Nephron progenitor cell (in vitro differentiated cells): ENCODE data around the gene SEMA3B.

Experiments used
- DNase-seq: peaks from one replicate; pipeline ENCODE4 v3.0.0; 2021
- H3K27ac Mint-ChIP-seq: 2 replicates; pipeline ENCODE4 v1.8.0; 2021; ENCODE audit warnings: mild to moderate bottlenecking, moderate library complexity, mixed read lengths
- H3K27me3 Mint-ChIP-seq: 2 replicates; pipeline ENCODE4 v1.8.0; 2021; ENCODE audit warnings: mild to moderate bottlenecking, low read depth, mixed read lengths; ENCODE audit not compliant: poor library complexity
- H3K36me3 Mint-ChIP-seq: 2 replicates; pipeline ENCODE4 v1.8.0; 2021; ENCODE audit warnings: low read depth, mixed read lengths
- H3K4me1 Mint-ChIP-seq: 2 replicates; pipeline ENCODE4 v1.8.0; 2021; ENCODE audit warnings: mixed read lengths
- H3K4me3 Mint-ChIP-seq: 2 replicates; pipeline ENCODE4 v1.8.0; 2021; ENCODE audit warnings: mild to moderate bottlenecking, moderate library complexity, mixed read lengths
- H3K9me3 Mint-ChIP-seq: 2 replicates; pipeline ENCODE4 v1.8.0; 2021; ENCODE audit warnings: mild to moderate bottlenecking, moderate library complexity, mixed read lengths
- TF ChIP-seq, protein P1 (sequence below): fragments of 200-600 bp; sonication (generic); IDR thresholded peaks from 2 replicates; pipeline ENCODE4 v1.5.0; 2021; ENCODE audit warnings: antibody characterized with exemption

SEMA3B gene

DNA sequence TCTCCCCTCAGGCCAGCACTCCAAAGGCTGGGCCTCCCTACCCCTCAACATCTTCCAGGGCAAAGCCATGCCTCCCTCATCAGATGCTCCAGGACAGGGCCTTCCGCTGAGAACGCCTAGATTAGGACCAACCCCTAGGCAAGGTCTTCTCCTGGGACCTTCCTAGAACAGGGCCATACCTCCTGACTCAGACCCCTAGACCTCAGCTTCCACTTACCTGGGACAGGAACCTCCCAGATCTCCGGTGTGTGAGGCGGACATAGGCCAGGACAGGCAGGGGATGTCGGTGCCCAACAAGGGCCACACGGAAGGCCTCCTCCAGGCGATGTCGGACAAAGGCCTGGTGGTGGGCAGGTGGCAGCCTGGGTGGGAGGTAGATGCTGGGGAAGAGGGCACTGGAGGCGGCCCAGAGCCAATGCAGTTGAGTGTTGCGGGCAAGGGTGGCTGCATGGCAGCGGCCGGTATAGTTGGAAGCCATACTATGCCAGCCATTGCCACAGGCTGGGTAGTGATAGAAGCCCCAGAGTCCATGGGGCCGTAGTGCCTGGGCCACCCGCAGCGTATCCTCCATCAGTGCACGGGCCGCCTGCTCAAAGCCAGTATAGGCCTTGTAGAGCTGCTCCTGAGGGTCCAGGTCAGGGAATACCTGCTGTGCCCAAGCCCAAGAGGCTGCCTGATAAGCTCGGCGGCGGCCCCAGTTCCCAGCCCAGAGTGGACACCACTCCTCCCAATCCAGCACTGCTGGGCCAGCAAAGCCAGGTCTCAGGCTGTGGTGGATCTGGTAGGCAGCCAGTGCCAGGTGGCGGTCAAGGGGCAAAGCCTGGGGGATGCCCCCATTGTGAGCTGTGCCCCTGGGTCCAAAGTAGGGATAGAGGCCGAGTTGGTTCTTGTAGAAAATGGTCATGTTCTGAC, 25.8 kb downstream of the SEMA3B start:
- H3K4me1 Mint-ChIP-seq: peaks cover 25% of the 10 kb centered on the region
- no peak overlapping the region for H3K27ac Mint-ChIP-seq
- DNase-seq: no peak
- peaks cover 5% of the 10 kb centered on the region for H3K27me3 Mint-ChIP-seq
- no peaks in the 10 kb centered on the region for H3K36me3 Mint-ChIP-seq
- TF ChIP-seq, protein P1, sequence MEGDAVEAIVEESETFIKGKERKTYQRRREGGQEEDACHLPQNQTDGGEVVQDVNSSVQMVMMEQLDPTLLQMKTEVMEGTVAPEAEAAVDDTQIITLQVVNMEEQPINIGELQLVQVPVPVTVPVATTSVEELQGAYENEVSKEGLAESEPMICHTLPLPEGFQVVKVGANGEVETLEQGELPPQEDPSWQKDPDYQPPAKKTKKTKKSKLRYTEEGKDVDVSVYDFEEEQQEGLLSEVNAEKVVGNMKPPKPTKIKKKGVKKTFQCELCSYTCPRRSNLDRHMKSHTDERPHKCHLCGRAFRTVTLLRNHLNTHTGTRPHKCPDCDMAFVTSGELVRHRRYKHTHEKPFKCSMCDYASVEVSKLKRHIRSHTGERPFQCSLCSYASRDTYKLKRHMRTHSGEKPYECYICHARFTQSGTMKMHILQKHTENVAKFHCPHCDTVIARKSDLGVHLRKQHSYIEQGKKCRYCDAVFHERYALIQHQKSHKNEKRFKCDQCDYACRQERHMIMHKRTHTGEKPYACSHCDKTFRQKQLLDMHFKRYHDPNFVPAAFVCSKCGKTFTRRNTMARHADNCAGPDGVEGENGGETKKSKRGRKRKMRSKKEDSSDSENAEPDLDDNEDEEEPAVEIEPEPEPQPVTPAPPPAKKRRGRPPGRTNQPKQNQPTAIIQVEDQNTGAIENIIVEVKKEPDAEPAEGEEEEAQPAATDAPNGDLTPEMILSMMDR: no peak
- H3K9me3 Mint-ChIP-seq: no peaks in the 10 kb centered on the region
- H3K4me3 Mint-ChIP-seq: no peak overlapping the region

DNA sequence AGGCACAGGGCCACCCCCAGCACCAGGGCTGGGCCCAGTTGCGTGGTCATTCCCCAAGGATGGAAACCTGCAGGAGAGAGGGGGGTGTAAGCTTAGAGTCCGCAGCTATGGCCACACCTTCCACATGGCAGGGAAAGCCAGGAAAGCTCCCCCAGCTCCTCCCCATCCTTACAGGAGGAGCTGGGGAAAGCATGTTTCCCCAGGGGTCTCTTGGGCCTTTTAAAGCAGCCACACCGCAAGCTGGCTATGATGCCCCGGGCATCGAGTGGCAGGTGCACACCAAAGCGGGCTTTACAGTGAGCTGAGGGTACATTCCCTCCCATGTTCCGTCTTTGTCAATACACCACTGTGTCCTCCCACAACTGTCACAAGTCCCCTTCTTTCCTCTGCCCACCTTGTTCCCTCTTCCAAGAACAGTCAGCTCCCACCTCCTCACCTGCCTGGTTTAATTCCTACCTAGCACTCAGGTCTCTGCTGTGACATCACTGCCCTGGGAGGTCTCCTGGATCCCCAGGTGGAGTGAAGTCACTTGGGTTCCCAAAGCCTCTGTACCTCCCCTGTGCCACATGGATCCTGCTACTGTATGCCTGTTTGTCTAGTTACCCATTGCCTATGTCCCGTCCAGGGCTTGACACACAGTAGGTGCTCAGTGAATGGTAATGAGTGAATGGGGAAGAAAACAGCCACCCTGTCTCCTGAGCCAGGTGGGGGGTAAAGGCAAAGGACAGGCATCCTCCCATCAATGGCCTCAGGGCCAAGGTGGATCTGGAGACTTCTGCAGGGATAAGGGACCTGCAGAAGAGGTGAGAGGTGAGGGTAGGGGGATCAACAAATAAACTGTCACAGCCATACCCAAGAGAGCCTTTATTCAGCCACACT, 26.8 kb downstream of the SEMA3B start:
- Mint-ChIP-seq H3K27me3 (peaks cover 5% of the 10 kb centered on the region), H3K36me3 (no peaks in the 10 kb centered on the region), H3K9me3 (no peaks in the 10 kb centered on the region), H3K27ac (peak overlapping the region; percentile 17), H3K4me3 (no peak overlapping the region), H3K4me1 (peaks cover 33% of the 10 kb centered on the region)
- DNase-seq: no peak
- TF ChIP-seq, protein P1: no peak

DNA sequence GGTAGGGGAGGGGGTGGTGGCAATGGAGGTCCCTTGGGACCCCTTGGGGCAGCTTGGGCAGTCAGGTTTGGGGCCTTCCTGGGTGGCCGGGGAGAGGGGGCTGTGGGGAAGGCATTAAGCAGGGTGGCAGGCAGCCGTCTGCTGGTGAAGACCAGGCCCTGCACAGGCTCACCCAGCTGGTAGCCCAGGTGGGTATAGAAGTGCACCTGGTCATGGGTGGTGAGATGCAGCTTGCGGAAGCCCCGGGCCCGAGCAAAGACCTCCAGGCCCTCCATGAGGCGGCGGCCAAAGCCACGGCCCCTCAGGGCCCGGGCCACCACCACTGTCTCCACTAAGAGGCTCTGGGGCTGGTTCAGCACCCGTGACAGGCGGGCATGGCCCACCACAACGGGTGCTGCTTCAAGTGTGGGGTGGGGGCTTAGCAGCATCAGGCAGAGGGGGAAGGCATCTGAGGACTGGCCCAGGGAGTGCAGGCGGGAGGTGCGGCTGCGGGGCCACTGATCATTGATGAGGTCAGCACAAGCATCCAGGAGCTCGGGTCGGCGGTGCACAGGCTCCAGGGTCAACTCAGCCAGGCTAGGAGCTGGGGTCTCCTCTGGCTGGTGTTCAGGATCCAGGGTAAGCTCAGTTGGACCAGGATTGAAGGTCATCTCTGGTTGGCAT, 27.9 kb downstream of the SEMA3B start:
- peaks cover 5% of the 10 kb centered on the region for H3K27me3 Mint-ChIP-seq
- no peak overlapping the region for H3K4me3 Mint-ChIP-seq
- peaks cover 26% of the 10 kb centered on the region for H3K4me1 Mint-ChIP-seq

DNA sequence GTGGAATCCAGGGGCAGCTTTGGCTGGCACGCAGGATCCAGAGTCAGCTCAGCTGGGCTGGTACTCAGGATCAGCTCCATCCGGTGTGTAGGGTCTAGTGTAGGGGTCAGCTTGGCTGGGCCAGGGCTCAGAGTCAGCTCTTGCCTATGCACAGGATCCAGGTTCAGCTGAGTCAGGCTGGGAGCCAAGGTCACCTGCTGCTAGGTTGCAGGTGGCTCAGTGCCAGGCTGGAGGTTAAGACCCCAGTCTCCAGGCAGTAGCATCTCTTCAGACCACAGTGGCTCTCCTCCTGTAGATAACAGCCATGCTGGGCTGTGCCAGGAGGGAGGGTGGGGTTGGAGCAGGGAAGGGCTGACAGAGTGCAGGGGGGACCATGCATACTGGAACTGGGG, 28.4 kb downstream of the SEMA3B start:
- Mint-ChIP-seq H3K27me3 (peaks cover 5% of the 10 kb centered on the region), H3K36me3 (no peaks in the 10 kb centered on the region), H3K4me1 (peaks cover 28% of the 10 kb centered on the region), H3K9me3 (no peaks in the 10 kb centered on the region), H3K27ac (no peak overlapping the region), H3K4me3 (no peak overlapping the region)
- TF ChIP-seq, protein P1: no peak
- DNase-seq: no peak

More for the DNA sequence above, 27.9 kb downstream of the SEMA3B start:
- no peak for DNase-seq
- TF ChIP-seq, protein P1: no peak
- Mint-ChIP-seq H3K9me3 (no peaks in the 10 kb centered on the region), H3K36me3 (no peaks in the 10 kb centered on the region), H3K27ac (no peak overlapping the region)

DNA sequence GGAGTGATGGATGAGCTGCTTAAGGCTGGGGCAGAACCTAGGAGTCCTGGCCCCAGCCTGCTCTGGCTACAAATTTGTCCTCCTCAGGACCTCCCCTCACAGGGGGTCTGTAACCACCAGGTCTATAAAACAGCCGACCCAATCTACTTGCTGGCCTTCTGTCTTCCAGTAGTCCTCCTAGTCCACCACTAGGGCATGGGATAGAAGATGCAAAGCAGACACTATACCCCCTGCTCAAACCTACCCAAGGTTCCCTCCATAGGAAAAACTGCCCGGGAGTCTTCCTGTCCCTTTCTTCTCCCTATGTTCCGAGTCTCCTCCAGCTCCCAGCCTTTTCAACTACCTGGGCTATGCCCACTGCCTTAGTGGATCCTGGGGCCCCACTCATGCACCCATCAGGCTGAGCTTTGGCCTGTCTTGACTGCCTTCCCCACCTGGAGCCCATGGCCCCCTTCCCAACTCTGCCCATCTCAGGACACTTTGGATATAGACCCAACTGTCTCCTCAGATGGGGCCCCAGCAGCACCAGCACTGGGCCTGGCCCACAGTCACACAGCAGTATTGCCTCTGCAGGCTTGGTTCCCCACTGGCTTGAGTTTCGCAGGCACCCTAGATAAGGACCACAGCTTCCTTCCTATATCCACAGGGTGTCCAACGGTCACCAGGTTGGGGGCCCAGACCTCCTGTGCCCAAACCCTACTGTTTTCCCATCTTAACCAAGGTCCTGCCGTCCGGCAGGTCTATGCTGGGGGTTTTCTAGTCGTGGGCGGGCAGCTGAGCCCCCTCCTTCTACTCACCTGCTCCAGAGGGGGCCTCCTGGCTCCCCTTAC, 29.2 kb downstream of the SEMA3B start:
- Mint-ChIP-seq H3K4me1 (peaks cover 27% of the 10 kb centered on the region), H3K36me3 (no peaks in the 10 kb centered on the region), H3K27ac (no peak overlapping the region), H3K4me3 (peak overlapping the region; percentile 96), H3K27me3 (peaks cover 5% of the 10 kb centered on the region), H3K9me3 (no peaks in the 10 kb centered on the region)
- no peak for DNase-seq
- TF ChIP-seq, protein P1: no peak
